Measurements from ENCODE around the gene PCNX3. TPM values are rescaled to one million over a fixed set of nuclear protein-coding genes. Genes with fewer than 3 reads are reported as not detected.

PCNX3 gene
- total and polyA plus RNA-seq, 2 of the 13 experiments (the other 11 are each of a cell fraction or from before 2014, with no cell fraction given), result 16.2 to 23.0 TPM

GRCh38 chr11:65634905-65635731, 19.5 kb downstream of the PCNX3 start:
- ATAC-seq, result no peak
- 97% methylated on average over 27 of the region's 46 CpGs for WGBS (ENCODE audit: low lambda C conversion rate)
- H3K36me3 ChIP-seq (replicated peaks in 1 of 2; ENCODE audit: control insufficient read depth in 1 of 2, insufficient read depth in 2 of 2, low read length in 2 of 2), result peaks cover 30 to 46% of the 10 kb centered on the region in 2 experiments; a peak in 4 of 5 replicates
- BruUV-seq (replicated peaks), result no TSS peak
- POLR2A ChIA-PET, result interaction anchor here (4.6 kb wide), 1 partner anchor 18 kb away, joined by 78 read pairs; no protein-coding TSS in a partner anchor
- H4K20me1 ChIP-seq (ENCODE audit: insufficient read depth, low read length), result no peaks in the 10 kb centered on the region
- H3K4me2 ChIP-seq (ENCODE audit: low read depth, low read length), result no peak overlapping the region
- H3K79me2 ChIP-seq (ENCODE audit: insufficient read depth, low read length), result no peaks in the 10 kb centered on the region
- DNase-seq (ENCODE audit: low spot score), result no peak
- H2AFZ ChIP-seq (ENCODE audit: low read length), result no peak overlapping the region
- TF ChIP-seq RBFOX2 (IDR thresholded peaks at IDR 0.05; ENCODE audit: low read depth, low read length) (peak; percentile 46; the same call in 1 of the 2 replicates), AGO2 (optimal IDR thresholded peaks at IDR 0.05; ENCODE audit: low read depth, low read length) (peak; percentile 30), JUNB (CRISPR knock-in tag; IDR thresholded peaks at IDR 0.05; ENCODE audit: borderline replicate concordance) (no peak)
- H3K4me1 ChIP-seq (ENCODE audit: insufficient read depth, low read length), result peaks cover 33% of the 10 kb centered on the region
- no peak overlapping the region for H3K4me3 ChIP-seq (replicated peaks in 1 of 3; ENCODE audit: insufficient read depth in 1 of 3, low read depth in 2 of 3, low read length in 3 of 3)
- FAIRE-seq, result no peak
- CTCF ChIA-PET (ENCODE audit: low intra/inter-chr PET ratio, low total read pairs), result no interaction called here
- H3K27ac ChIP-seq (ENCODE audit: extremely low read length, insufficient read depth, low read length), result no peak overlapping the region
- H3K27me3 ChIP-seq (ENCODE audit: control insufficient read depth in 1 of 2, insufficient read depth in 2 of 2, low read length in 2 of 2), result no peaks in the 10 kb centered on the region
- in situ Hi-C loops (cut with HindIII; ENCODE audit: extremely low pct_ligation_motif_present, low pct_unique_long_range_greater_than_20kb), result no loop called here
- intact Hi-C loops (cut with micrococcal nuclease; ENCODE audit: unreplicated experiment), result no loop called here
- H3K9ac ChIP-seq (ENCODE audit: insufficient read depth, low read depth, low read length), result no peak overlapping the region
- H3K9me3 ChIP-seq (ENCODE audit: low read length), result no peaks in the 10 kb centered on the region

DNA sequence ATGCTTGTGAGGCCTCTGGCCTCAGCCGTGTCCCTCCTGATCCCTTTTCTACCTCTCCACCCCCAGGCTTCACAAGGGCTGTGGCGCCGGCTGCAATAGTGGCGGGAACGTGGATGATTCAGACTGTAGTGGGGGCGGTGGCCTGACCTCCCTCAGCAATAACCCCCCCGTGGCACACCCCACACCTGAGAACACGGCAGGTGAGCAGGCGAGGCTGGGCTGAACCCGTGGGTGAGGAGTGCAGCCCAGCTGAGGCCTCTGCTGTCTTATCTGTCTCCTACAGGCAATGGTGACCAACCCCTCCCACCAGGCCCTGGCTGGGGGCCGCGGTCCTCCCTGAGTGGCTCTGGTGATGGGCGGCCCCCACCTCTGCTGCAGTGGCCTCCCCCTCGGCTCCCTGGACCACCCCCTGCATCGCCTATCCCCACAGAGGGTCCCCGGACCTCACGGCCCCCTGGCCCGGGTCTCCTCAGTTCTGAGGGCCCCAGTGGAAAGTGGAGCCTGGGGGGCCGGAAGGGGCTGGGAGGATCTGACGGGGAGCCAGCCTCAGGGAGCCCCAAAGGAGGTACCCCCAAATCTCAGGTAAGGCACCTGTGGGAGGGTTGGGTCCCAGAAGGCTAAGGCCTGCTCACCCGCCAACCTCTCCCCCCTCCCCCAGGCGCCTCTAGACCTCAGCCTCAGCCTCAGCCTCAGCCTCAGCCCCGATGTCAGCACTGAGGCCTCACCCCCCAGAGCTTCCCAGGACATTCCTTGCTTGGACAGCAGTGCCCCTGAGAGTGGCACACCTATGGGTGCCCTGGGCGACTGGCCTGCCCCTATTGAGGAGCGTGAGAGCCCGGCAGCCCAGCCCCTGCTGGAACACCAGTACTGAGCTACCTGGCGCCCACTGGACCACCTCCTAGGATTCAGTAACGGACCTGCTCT, 20.8 kb downstream of the PCNX3 start:
- POLR2A ChIA-PET, result interaction anchor here (4.6 kb wide), 1 partner anchor 17 kb away, joined by 78 read pairs; no protein-coding TSS in a partner anchor
- Histone ChIP-seq H3K4me2 (ENCODE audit: low read depth, low read length) (no peak overlapping the region), H3K9ac (ENCODE audit: insufficient read depth, low read depth, low read length) (peak overlapping the region; percentile 15; the same call in 1 of the 2 replicates), H3K27me3 (ENCODE audit: control insufficient read depth in 1 of 2, insufficient read depth in 2 of 2, low read length in 2 of 2) (no peaks in the 10 kb centered on the region), H3K36me3 (replicated peaks in 1 of 2; ENCODE audit: control insufficient read depth in 1 of 2, insufficient read depth in 2 of 2, low read length in 2 of 2) (peaks cover 23 to 37% of the 10 kb centered on the region in 2 experiments; a peak in 4 of 5 replicates), H3K79me2 (ENCODE audit: insufficient read depth, low read length) (no peaks in the 10 kb centered on the region), H3K27ac (ENCODE audit: extremely low read length, insufficient read depth, low read length) (no peak overlapping the region), H4K20me1 (ENCODE audit: insufficient read depth, low read length) (no peaks in the 10 kb centered on the region), H2AFZ (ENCODE audit: low read length) (no peak overlapping the region), H3K9me3 (ENCODE audit: low read length) (no peaks in the 10 kb centered on the region), H3K4me1 (ENCODE audit: insufficient read depth, low read length) (peaks cover 33% of the 10 kb centered on the region), H3K4me3 (replicated peaks in 1 of 3; ENCODE audit: insufficient read depth in 1 of 3, low read depth in 2 of 3, low read length in 3 of 3) (no peak overlapping the region)
- FAIRE-seq (no peak), ATAC-seq (no peak), DNase-seq (ENCODE audit: low spot score) (no peak)
- over 99% methylated on average over 19 of the region's 28 CpGs for WGBS (ENCODE audit: low lambda C conversion rate)
- in situ Hi-C loops (cut with HindIII; ENCODE audit: extremely low pct_ligation_motif_present, low pct_unique_long_range_greater_than_20kb) (no loop called here), intact Hi-C loops (cut with micrococcal nuclease; ENCODE audit: unreplicated experiment) (no loop called here)
- BruUV-seq (replicated peaks), result no TSS peak
- CTCF ChIA-PET (ENCODE audit: low intra/inter-chr PET ratio, low total read pairs), result no interaction called here
- TF ChIP-seq ZNF737 (CRISPR knock-in tag; IDR thresholded peaks at IDR 0.05; ENCODE audit: borderline replicate concordance) (no peak), ZBTB1 (CRISPR knock-in tag; IDR thresholded peaks at IDR 0.05; ENCODE audit: borderline replicate concordance) (no peak), PHF20 (CRISPR knock-in tag; IDR thresholded peaks at IDR 0.05) (no peak), ZNF484 (CRISPR knock-in tag; IDR thresholded peaks at IDR 0.05; ENCODE audit: borderline replicate concordance, low read depth) (no peak), ZNF546 (CRISPR knock-in tag; conservative IDR thresholded peaks at IDR 0.05) (no peak), PITX1 (CRISPR knock-in tag; IDR thresholded peaks at IDR 0.05) (no peak), ZFP37 (CRISPR knock-in tag; IDR thresholded peaks at IDR 0.05; ENCODE audit: borderline replicate concordance) (no peak), SAP130 (CRISPR knock-in tag; IDR thresholded peaks at IDR 0.05; ENCODE audit: low read depth) (no peak)
- TF ChIP-seq, protein P1, sequence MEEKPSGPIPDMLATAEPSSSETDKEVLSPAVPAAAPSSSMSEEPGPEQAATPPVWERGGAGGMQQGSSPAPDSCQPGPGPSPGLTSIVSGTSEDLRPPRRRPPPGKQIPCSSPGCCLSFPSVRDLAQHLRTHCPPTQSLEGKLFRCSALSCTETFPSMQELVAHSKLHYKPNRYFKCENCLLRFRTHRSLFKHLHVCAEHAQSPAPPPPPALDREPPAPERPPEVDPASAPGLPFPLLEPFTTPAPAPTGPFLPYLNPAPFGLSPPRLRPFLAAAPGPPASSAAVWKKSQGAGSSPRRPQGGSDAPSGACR (CRISPR knock-in tag; IDR thresholded peaks at IDR 0.05), result no peak
- TF ChIP-seq, protein P2, sequence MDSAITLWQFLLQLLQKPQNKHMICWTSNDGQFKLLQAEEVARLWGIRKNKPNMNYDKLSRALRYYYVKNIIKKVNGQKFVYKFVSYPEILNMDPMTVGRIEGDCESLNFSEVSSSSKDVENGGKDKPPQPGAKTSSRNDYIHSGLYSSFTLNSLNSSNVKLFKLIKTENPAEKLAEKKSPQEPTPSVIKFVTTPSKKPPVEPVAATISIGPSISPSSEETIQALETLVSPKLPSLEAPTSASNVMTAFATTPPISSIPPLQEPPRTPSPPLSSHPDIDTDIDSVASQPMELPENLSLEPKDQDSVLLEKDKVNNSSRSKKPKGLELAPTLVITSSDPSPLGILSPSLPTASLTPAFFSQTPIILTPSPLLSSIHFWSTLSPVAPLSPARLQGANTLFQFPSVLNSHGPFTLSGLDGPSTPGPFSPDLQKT (CRISPR knock-in tag; IDR thresholded peaks at IDR 0.05; ENCODE audit: borderline replicate concordance), result no peak
